HG03378 (cell line): Measurements from ENCODE around the gene CD8A.

Experiments
- ATAC-seq: cut with Tn5 transposase; IDR thresholded peaks from one replicate; pipeline ENCODE4 v1.9.1; 2021; ENCODE audit warnings: mild to moderate bottlenecking, moderate library complexity; ENCODE audit not compliant: unreplicated experiment

The CD8A gene

GRCh38 chr2:86809481-86810121 is 18.9 kb upstream of the CD8A start:
- ATAC-seq, result no peak

- ATAC-seq, result peak; percentile 86
These were observed 17.8 kb upstream of the CD8A start for GRCh38 chr2:86808315-86809161.

GRCh38 chr2:86807468-86808275 is 17.0 kb upstream of the CD8A start:
- no peak for ATAC-seq

- ATAC-seq, result no peak
These were observed 16.4 kb upstream of the CD8A start for GRCh38 chr2:86807133-86807467.

DNA sequence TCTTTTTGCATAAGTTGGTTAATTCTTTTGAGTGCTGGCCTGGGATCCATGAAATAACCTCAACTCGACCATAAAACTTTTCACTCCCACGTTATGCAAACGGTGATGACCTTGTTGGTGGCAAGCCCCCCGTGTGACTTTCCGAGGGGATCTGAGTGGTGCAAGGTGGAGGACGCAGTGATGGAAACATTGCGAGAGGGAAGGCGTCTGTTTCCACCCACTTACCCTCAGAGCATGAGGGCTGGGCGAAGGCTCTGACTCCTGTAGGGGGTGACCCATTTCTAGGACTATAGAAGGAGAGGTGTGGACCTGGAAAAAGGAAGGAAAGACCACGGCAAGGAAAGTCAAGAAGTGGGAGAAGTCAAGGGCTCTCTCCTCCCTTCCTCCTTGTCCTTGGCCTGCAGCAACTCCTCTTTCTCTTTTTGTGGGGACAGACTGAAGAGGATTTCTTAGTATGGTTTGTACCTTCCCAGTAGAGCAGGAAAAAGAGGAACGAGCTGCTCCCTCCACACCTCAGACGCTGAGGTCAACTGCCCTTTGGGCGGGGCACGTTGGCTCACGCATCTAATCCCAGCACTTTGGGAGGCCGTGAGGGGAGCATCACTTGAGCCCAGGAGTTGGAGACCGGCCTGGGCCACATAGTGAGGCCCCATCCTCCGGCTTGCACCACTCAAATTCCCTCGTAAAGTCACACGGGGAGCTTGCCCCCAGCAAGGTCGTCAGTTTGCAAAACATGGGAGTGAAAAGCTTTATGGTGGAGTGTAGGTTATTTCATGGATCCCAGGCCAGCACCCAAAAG is 15.5 kb upstream of the CD8A start:
- ATAC-seq, result no peak

DNA sequence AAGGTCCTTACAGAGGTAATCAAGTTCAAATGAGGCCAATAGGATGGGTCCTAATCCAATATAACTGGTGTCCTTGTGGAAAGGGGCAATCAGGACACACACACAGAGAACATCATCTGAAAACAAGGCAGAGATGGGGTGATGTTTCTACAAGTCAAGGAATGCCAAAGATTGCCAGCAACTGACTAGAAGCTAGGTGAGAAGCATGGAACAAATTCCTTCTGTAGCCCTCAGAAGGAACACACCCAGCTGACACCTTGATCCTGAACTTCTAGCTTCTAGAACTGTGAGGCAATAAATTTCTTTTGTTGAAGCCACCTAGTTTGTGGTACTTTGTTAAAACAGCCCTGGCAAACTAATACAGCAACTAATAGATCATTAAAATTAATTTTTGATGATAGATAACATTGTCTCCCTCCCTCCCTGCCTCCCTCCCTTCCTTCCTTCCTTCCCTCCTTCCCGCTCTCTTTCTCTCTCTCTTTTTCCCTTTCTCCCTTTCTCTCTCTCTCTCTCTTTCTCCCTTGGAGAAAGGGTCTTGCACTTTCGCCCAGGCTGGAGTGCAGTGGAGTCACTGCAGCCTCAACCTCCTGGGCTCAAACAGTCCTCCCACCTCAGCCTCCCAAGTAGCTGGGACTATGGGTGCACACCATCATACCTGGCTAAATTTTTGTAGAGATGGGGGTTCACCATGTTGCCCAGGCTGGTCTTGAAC is 10.3 kb upstream of the CD8A start:
- ATAC-seq, result no peak

DNA sequence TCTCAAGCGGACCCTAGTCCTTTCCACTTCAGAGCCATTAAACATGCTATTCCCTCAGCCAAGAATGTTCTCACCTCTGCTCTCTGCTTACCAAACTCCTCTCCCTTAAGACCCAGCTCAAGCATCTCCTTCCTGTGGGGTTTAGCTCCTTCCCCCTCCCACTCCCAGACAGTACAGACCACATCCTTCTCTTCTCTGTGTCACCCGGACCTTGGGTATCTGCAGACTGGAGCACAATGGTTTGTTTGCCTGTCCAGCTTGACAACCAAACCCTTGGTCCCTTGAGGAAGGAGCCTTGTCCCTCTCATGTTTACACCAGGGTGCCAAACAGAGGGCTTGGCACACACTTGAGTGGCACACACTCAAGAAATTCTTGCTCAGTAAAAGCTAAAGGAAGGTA is 4.1 kb upstream of the CD8A start:
- no peak for ATAC-seq

GRCh38 chr2:86793752-86794151 is 3.0 kb upstream of the CD8A start:
- ATAC-seq, result no peak

GRCh38 chr2:86791573-86791972 is 860 bp upstream of the CD8A start:
- ATAC-seq, result no peak

GRCh38 chr2:86790134-86790675 is 508 bp downstream of the CD8A start:
- no peak for ATAC-seq

DNA sequence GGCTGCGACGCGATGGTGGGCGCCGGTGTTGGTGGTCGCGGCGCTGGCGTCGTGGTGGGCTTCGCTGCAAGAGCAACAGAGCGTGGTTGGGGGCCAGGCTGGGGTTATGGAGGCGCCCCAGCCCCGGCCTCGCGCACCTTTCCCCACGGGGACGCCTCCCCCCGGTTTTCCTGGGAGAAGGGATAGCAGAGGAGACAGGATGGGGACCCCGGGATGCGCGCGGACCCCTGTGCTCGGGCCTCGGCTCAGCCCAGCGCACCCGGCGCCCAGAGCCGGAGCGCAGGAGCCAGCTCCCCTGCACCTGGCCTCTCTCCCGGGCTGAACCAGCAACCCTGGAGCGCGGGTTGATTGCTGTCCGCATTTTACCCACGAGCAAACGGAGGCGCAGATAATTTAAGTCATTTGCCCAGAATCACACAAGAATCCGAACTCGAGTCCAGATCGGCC is 1.0 kb downstream of the CD8A start:
- no peak for ATAC-seq

DNA sequence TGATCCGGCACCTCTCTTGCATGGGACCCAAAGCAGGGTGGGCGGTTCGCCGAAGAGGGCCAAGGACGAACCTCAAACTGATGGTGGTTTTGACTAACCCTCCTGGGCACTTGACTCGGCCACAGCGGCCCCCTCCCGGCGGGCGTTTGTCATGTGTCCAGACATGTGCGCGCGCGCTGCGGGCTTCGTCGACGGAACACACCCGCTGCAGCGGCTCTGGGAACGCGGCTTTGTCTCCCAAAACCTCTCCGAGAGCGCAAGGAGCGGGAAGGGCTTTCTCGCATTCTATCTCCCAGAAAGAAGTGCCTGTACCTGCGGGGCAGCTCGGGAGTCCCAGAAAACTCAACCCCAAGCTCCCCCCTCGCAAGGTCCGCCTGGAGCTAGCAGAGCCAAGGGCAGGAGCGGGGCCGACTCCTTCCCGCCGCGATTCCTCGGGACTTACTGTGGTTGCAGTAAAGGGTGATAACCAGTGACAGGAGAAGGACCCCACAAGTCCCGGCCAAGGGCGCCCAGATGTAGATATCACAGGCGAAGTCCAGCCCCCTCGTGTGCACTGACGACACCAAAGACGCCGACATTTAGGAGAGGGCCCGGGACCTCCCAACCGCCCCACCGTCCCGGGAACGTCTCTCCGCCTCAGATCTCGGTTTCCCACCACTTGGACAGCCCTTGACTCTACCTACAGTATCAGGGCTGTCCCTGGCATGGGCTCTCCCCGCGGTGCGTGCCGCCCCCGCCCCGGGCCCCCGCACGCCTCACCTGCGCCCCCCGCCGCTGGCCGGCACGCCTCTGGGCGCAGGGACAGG is 1.6 kb downstream of the CD8A start:
- ATAC-seq, result no peak

GRCh38 chr2:86788165-86788564 is 2.5 kb downstream of the CD8A start:
- no peak for ATAC-seq

DNA sequence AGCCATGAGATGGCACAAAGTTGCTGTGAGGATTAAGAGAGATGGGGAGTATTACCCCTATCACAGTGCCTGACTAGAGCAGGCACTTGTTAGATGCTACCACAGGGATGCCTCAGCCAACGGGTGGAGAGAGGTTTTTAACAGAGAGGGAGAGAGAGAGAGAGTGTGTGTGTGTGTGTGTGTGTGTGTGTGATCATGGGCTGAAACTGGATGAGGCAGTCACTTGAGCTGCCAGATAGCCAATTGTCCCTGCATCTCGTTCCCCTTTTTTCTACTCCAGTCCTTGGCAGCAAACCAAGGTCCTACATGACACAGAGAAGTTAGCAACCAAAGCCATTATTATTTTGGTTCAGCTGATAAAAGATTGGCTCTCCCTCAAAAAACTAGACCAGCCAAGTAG is 3.0 kb downstream of the CD8A start:
- ATAC-seq, result no peak

- ATAC-seq, result no peak
These were observed 4.6 kb downstream of the CD8A start for GRCh38 chr2:86786001-86786536.

DNA sequence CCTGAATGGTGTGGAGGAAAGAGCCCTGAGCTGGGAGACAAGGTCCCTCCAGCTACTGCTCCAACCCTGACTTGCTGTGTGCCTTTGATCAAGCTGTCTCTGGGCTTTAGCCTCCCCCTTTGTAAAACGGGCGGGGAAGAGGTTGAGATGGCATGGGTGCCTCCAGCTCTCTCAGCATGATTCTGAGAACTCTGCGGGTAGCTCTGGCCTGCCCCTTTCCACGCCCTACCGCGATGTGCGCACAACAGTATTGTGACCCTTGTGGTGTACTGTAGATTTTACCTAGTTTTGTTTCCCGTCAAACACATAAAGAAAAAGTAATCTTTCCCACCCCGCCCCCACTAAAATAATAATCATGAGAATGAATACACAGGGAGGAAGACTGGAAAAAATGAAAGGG is 5.3 kb downstream of the CD8A start:
- ATAC-seq, result no peak

DNA sequence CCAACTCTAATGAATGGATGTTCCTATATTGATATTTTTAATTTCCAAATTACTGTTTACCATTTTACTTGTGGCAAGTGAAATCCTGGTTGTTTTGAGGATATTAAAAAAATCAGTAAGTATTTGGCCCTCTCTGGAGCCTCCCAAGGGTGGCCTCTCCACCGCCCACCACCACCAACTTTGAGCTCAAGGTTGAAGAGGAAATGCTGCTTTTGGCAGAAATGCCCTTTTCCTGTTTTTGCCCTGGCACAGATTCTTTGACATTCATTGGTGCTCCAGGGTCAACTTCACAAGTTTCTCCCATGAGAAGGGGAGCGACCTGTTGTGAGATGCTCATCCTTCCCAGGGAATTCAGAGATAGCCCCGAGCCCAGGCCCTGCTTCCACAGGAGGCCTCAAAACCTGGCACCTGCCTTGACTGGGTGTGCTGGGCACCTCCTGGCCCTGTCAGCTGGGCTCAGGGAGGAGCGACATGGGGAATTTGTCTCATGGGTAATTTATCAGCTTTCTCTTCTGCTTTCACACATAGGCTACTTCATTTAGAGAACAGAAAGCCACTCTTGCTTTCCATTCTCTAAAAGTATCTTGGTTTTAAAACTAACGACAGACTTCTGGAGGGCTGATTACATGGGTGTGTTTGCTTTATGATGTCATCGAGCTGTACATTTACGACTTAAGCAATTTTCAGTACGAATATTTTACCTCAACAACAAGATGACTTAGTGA is 6.9 kb downstream of the CD8A start:
- peak; percentile 96 for ATAC-seq

DNA sequence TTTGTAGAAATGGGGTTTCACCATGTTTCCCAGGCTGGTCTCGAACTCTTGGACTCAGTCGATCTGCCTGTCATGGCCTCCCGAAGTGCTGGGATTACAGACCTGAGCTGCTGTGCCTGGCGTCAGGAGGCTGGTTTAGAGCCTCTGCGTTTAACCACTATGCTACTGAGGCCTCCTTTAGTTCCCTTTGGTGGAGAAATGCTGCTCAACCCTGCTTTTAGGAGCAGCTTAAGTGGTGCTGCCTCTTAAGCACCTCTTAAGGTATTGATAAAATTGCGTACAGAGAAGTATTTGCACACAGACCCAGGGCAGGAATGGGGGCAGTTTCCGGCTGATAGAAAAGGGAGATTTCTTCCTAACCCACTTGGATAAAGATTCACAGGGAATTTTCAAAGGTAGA is 8.0 kb downstream of the CD8A start:
- ATAC-seq, result no peak
